GM08714 (cell line): ENCODE measurements around the gene NPLOC4.

ENCODE experiments used
- H3K4me3 ChIP-seq: fragments of 200-500 bp; sonication (Bioruptor generic); 2 replicates; pipeline ENCODE4 v1.5.1; 2014; ENCODE audit warnings: mild to moderate bottlenecking, low read length, inconsistent platforms
- ZNF274 ChIP-seq: IDR thresholded peaks from 2 replicates; pipeline ENCODE4 v1.6.1; 2012; ENCODE audit warnings: mild to moderate bottlenecking, low read depth, low read length

NPLOC4 gene

DNA sequence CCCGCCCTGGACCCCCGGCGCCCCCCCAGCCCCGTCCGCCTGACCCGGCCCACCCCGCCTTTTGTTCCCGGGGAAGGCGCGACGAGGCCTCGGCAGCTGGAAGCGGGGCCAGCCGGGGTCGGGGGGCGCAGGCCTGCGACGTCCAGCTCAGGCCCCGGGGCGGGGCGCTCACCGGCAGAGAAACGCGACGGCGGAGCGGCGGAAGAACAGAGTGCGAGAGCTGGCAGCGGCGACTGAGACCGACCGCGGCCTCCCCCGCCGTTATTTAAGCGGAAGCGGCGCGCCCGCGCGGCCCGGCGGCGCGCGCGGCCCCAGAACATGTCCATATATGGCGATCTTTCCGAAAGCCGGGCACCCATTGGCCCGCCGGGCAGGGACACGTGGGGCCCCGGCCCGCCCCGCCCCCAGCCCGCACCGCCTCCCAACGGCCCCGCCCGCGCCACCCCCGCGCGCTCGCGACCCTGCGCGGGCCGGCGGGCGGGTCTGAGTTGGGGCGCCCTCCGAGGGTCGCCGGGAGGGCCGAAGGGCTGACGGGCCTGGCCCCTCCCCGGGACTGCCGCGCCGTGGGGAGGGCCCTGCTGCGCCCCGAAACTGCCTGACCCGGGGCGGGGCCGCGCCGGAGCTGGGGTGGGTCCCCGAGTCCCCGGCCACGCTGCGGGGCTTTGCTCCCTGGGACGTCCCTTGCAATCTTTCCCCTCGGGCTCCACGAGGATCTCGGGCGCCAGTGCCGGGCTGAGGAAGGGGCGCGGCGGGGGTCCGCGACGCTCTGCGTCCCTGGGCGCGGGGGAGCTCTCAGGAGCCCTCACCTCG, 124.1 kb downstream of the NPLOC4 start, which contains the start of gene ACTG1:
TSS of gene ACTG1 (minus strand) at position 238 of the 810 bp plus-strand sequence. CDS start 445 bp downstream, outside the sequence.
- peak within 1 kb of the TSS; percentile 97 for H3K4me3 ChIP-seq
- no peak for TF ChIP-seq ZNF274

GRCh38 chr17:81511804-81512561, 124.9 kb downstream of the NPLOC4 start:
- TF ChIP-seq ZNF274: no peak
- peak overlapping the region; percentile 97 for H3K4me3 ChIP-seq

GRCh38 chr17:81511554-81511803, 125.4 kb downstream of the NPLOC4 start:
- TF ChIP-seq ZNF274: no peak
- peak overlapping the region; percentile 97 for H3K4me3 ChIP-seq

DNA sequence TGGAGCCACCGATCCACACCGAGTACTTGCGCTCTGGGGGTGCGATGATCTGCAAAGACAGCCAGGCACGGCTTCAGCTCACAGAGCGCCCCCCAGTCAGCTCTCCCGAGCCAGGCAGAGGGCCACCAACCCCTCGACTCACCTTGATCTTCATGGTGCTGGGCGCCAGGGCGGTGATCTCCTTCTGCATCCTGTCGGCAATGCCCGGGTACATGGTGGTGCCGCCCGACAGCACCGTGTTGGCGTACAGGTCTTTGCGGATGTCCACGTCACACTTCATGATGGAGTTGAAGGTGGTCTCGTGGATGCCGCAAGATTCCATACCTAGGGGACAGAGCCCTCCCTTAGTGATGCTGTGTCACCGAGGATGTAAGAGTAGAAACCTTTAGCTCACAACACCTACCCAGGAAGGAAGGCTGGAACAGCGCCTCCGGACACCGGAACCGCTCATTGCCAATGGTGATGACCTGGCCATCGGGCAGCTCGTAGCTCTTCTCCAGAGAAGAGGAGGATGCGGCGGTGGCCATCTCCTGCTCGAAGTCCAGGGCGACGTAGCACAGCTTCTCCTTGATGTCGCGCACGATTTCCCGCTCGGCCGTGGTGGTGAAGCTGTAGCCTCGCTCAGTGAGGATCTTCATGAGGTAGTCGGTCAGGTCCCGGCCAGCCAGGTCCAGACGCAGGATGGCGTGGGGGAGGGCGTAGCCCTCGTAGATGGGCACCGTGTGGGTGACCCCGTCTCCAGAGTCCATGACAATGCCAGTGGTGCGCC, 125.9 kb downstream of the NPLOC4 start:
- TF ChIP-seq ZNF274: no peak
- H3K4me3 ChIP-seq: peak overlapping the region; percentile 97

GRCh38 chr17:81509972-81510784, 126.7 kb downstream of the NPLOC4 start:
- no peak for TF ChIP-seq ZNF274
- H3K4me3 ChIP-seq: peak overlapping the region; percentile 97

DNA sequence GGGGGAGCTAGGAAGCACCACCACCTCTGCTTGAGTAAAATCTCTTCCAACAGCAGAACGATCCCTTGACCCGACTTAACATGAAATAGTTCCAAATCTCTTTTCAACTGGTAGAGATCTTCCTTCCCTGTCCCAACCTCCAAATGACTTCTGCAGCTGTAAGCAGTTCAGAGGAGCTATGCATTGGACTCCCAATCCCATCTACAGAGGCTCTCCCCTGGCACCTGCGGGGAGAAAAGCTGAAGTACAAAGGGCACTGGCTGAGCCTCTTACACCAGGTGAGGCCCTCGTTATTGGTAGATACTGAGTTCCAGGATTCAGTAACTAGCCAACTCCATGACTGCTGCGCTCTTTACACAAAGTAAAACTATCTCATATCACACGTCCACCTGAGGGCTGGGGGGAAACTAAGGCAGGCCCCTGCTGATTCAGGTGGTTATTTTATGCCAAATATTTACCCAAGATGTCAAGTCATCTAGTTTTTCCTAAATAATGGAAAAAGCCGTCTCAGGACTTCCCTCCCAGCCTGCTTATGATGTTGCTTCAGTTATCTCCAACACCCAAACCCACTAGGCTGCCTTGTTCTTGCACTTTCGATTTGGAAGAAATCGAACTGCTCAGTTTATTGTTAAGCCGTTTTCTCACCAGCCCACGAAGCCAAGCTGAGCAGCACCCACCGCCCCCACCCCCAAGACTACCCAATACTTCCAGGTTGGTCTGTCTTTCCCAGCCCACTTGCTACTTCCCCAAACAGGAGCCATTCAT, 127.5 kb downstream of the NPLOC4 start:
- H3K4me3 ChIP-seq: peak overlapping the region; percentile 97
- TF ChIP-seq ZNF274: no peak

DNA sequence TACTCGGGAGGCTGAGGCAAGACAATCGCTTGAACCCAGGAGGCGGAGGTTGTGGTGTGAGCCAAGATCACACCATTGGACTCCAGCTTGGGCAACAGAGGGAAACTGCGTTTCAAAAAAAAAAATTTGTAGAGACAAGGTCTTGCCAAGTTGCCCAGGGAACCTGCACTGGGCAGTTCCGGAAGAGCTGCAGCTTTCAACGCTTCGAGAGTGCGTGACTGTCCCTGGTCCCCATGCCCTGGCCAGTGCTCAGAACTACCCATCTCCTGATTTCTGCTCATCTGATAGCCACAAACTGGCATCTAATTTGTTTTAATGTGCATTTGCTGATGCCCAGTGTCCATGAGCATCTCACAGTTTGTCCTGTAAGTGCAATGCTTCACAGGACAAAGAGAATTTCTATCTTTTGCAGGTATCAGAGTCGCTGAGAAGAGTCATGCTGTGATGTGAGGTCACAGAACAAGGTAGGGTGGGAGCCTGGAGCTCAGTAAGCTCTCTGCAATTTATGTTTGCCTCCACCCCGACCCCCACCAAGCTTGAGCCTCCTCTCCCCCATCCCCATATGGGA, 128.2 kb downstream of the NPLOC4 start:
- TF ChIP-seq ZNF274: no peak
- H3K4me3 ChIP-seq: no peak overlapping the region; the same call in 1 of the 2 replicates
